NCI-H2227 treated with DMSO at 0.1 percent for 48 hours (cell line): ENCODE measurements around the gene L1TD1.
"Not testable (repeated sequence)": the region's sequence is repeated elsewhere in the genome, so short reads cannot be mapped to it uniquely, and the experiment has no call there.

Experiments used
- DNase-seq: peaks from one replicate; lab custom pipeline; 2025; lab: John Stamatoyannopoulos, UW

Gene L1TD1, protein sequence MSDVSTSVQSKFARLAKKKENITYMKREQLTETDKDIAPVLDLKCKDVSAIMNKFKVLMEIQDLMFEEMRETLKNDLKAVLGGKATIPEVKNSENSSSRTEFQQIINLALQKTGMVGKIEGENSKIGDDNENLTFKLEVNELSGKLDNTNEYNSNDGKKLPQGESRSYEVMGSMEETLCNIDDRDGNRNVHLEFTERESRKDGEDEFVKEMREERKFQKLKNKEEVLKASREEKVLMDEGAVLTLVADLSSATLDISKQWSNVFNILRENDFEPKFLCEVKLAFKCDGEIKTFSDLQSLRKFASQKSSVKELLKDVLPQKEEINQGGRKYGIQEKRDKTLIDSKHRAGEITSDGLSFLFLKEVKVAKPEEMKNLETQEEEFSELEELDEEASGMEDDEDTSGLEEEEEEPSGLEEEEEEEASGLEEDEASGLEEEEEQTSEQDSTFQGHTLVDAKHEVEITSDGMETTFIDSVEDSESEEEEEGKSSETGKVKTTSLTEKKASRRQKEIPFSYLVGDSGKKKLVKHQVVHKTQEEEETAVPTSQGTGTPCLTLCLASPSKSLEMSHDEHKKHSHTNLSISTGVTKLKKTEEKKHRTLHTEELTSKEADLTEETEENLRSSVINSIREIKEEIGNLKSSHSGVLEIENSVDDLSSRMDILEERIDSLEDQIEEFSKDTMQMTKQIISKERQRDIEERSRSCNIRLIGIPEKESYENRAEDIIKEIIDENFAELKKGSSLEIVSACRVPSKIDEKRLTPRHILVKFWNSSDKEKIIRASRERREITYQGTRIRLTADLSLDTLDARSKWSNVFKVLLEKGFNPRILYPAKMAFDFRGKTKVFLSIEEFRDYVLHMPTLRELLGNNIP

DNA sequence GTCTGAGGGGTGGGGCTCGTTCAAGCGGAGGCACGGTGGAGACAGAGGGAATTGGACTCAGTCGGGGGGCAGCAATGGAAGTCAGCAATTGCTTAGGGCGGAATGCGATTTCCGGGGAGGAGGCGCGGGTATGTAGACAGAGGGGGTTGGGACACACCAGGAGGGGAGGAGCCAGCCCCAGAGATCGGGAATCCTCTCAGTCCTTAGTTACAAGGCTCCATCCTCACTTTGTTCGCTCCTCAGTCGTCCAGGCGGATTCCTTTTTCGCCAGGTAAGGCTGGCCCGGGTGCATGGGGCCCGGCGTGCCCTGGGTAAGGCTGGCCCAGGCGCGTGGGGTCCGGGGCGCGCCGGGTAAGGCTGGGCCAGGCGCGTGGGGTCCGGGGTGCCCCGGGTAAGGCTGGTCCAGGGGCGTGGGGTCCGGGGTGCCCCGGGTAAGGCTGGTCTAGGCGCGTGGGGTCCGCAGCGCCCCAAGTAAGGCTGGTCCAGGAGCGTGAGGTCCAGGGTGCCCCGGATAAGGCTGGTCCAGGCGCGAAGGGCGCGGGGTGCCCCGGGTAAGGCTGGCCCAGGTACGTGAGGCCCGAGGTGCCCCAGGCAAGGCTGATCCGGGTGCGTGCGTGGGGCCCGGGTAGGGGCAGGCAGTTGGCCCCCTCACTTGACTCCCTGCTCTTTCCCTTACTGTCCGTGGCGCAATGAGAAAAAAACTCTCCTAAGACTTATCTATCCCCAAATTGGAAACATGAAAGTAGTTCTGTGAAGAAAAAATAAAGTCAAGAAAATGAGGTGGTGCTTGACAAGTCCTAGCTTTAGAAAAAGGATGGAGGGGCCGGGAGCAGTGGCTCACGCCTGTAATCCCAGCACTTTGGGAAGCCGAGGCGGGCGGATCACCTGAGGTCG, at the start of gene L1TD1:
Gene L1TD1 (plus strand): TSS at position 199 of the 894 bp plus-strand sequence. CDS start 11,780 bp downstream, outside the sequence.
- DNase-seq = no peak

DNA sequence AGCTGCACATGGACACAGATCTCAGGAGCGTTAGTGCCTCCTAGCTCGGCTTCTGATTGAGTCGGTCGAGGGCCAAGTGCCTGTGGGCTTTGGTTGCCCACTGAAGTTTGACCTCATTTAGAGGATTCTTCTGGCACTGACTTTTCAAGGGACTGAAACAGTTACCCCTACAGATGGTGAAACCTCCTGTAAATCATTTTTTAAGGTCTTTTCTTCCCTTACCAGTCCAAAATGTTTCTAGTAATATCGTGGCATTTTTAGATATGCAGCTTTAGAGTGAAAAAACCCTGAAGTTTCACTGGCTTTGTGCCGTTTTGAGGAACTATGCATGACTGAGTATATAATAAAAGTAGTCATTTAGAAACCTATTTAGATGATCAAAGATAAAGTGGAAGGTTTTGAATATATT, 34.7 kb upstream of the L1TD1 start:
- DNase-seq = no peak

DNA sequence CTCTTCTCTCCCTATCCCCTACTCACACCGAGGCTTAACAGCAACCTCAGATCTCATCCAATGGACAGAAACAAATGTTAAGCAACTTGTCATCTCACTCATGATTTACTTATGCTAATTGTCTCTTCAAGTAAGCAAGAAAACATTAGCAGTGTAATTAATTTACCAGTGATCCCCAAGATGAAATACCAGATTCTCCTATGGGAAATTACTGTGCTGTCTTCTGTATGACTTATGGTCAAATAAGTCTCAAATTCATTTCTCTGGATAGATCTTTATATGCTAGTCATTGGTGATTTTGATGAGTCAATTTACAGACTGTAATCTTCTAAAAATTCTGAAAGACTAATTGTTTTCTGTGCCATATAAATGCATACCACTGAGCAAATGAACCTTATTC, 32.9 kb upstream of the L1TD1 start:
- DNase-seq = no peak

- not testable (repeated sequence) for DNase-seq
These were observed 24.3 kb upstream of the L1TD1 start for GRCh38 chr1:62170380-62170779.

- DNase-seq = peak; percentile 65
These were observed 19.0 kb upstream of the L1TD1 start for GRCh38 chr1:62175568-62176179.

GRCh38 chr1:62176597-62177312, 17.9 kb upstream of the L1TD1 start:
- no peak for DNase-seq

DNA sequence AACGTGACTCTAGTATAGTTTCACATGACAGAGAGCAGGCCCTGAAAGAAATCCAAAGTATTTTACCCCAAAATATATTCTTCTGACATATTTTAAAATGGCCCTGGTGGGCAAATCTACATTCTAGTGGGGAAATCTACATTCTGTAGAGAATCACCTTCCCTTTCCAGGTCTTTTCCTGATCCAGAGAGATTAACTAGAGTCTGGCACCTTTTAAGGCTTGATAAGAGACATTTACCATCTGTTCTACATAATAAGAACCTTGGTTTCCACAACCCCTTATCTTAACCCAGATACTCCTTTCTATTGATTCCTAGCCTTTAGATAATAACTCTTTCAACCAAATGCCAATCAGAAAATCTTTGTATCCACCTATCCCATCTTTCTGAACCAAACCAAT, 17.0 kb upstream of the L1TD1 start:
- no peak for DNase-seq

DNA sequence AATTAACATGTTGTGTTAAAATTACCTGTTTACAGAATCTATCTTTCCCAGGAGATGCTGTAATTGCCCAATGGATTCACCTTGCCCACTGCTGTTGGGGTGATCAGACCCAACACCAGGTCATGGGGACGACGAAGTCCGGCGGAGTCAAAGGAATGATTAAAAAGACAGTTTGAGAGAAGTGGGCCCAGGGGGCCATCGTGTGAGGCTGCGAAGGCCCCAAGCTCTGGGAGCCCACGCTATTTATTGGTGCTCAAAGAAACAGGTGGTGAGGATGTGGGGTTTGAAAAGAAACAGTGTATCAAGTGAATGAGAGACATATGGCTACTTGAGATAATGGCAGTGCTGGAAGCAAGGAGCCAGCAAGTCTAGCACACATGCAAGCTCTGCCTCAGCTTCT, 16.3 kb upstream of the L1TD1 start:
- DNase-seq = no peak

DNA sequence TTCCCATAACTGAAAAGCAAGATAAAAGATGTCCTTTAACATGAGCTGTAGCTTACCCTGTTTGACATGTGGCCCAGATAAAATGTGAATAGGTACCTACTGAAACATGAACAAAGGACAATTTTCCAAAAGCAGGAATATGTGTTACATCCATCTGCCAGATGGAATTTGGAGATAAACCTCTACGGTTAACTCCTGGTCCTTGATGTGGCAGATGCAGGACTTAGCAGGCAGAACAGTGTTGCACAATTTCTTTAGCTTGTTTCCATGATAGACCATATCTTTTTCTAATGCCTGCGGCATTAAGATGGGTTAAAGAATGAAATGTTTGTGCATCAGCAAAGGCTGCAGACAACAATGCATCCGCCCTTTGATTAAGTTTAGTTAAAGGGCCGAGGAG, 14.6 kb upstream of the L1TD1 start:
- DNase-seq = not testable (repeated sequence)

- DNase-seq = no peak
These were observed 14.0 kb upstream of the L1TD1 start for GRCh38 chr1:62180639-62181038.

GRCh38 chr1:62181532-62181931, 13.1 kb upstream of the L1TD1 start:
- DNase-seq = no peak

DNA sequence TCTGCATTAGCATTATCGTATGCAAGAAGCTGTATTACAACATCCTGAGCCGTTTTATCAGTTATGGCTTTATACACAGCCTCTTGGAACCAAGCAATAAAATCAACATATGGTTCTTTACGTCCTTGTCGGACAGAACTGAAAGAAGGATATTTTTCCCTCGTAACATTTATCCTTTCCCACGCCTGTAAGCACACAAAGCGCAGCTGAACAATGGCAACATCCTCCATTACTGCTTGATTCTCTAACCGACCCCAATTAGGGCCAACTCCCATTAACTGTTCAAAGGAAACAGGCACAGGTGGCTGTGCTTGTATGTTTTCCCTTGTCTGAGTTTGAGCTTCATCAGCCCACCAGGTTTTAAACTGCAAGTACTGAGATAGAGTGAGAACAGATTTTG, 12.5 kb upstream of the L1TD1 start:
- not testable (repeated sequence) for DNase-seq

DNA sequence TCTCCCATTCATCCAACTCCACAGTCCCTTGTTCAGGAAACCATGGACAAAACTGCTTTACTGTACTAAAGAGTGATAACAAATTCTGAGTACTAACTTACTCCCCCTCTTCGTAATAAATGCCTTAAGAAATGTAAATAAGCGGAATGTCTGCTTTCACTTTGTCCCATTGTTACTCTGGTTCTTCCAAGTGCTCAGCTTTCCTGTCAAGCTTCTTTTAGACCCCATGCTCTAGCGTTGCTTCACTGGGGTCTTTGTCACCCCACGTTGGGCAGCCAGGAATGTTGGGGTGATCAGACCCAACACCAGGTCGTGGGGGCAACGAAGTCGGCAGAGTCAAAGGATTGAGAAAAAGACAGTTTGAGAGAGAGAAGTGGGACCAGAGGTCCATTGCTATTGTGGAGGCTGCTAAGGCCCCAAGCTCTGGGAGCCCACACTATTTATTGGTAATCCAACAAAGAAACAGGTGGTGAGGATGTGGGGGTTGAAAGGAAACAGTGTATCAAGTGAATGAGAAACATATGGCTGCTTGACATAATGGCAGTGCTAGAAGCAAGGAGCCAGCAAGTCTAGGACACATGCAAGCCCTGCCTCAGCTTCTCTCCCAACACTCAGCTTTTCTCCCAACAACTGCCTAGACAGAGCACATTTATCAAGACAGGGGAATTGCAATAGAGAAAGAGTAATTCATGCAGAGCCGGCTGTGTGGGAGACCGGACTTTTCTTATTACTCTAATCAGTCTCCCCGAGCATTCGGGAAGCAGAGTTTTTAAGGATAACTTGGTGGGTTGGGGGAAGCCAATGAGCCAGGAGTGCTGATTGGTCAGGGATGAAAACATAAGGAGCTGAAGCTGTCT, 11.3 kb upstream of the L1TD1 start:
- not testable (repeated sequence) for DNase-seq

- no peak for DNase-seq
These were observed 10.3 kb upstream of the L1TD1 start for GRCh38 chr1:62184336-62184735.

DNA sequence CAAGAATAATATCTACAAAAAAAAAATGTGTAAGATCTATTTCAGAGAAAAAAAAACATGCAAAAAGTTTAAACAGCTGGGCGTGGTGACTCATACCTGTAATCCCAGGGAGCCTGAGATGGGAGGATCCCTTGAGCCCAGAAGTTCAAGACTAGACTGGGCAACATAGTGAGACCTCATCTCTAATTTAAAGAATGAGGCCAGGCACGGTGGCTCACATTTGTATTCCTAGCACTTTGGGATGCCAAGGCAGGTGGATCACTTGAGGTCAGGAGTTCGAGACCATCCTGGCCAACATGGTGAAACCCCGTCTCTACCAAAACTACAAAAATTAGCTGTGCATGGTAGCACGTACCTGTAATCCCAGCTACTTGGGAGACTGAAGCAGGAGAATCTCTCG, 9.4 kb upstream of the L1TD1 start:
- DNase-seq = not testable (repeated sequence)

- DNase-seq = no peak
These were observed 9.0 kb upstream of the L1TD1 start for GRCh38 chr1:62185677-62186076.

GRCh38 chr1:62187548-62187947, 7.1 kb upstream of the L1TD1 start:
- no peak for DNase-seq

GRCh38 chr1:62188111-62188510, 6.5 kb upstream of the L1TD1 start:
- DNase-seq = no peak

- no peak for DNase-seq
These were observed 1.5 kb downstream of the L1TD1 start for GRCh38 chr1:62196086-62196690.
